Adrenal gland (tissue), 12 donors: ENCODE results near the gene ROR2. TPM values are rescaled to one million over a fixed set of nuclear protein-coding genes. Genes with fewer than 3 reads are reported as not detected.

ENCODE experiments used
- DNase-seq, 7 donors: peaks; one replicate each; pipeline ENCODE4 v3.0.0-alpha.2; 2019 to 2020
- H3K27ac ChIP-seq, 5 donors: fragments of 200-600 bp; sonication (generic) in 4 of 5; 1 replicate in 3 of 5; 2 replicates in 2 of 5; pipeline versions ENCODE4 v1.5.1 to v1.8.0; 2016 to 2020; ENCODE audit warnings: mild to moderate bottlenecking in 1 of 5
- H3K27me3 ChIP-seq: fragments of 200-600 bp; 2 replicates; pipeline ENCODE4 v1.8.0; 2021
- H3K36me3 ChIP-seq, 2 donors: fragments of 200-600 bp; replicated peaks in 1 of 2; 1 replicate in 1 of 2; 2 replicates in 1 of 2; pipeline versions ENCODE4 v1.5.1 to v1.8.0; 2018 to 2022
- H3K4me1 ChIP-seq, 2 donors: fragments of 200-600 bp; replicated peaks in 1 of 2; 1 replicate in 1 of 2; 2 replicates in 1 of 2; pipeline versions ENCODE4 v1.5.1 to v1.8.0; 2018 to 2021
- H3K4me3 ChIP-seq, 4 donors: fragments of 200-600 bp; sonication (generic) in 3 of 4; one replicate each; pipeline ENCODE4 v1.5.1; 2016 to 2018
- H3K9me3 ChIP-seq, 3 donors: fragments of 200-600 bp; sonication (generic) in 1 of 3; replicated peaks in 1 of 3; 1 replicate in 2 of 3; 2 replicates in 1 of 3; pipeline versions ENCODE4 v1.5.1 to v1.8.0; 2016 to 2021
- CTCF ChIP-seq, 6 experiments: fragments of 450-650 bp in 4 of 6; fragments of 200-600 bp in 2 of 6; sonication (generic) in 1 of 6; IDR thresholded peaks; 1 replicate in 5 of 6; 2 replicates in 1 of 6; pipeline versions ENCODE4 v1.5.1 to v1.8.0; 2016 to 2021; ENCODE audit warnings: antibody characterized with exemption in 6 of 6, mild to moderate bottlenecking in 2 of 6, moderate library complexity in 1 of 6
- POLR2A ChIP-seq, 2 donors: fragments of 450-650 bp; IDR thresholded peaks; one replicate each; pipeline ENCODE4 v1.6.1; 2017; ENCODE audit warnings: antibody characterized with exemption in 2 of 2, mild to moderate bottlenecking in 2 of 2, moderate library complexity in 1 of 2
- WGBS, 4 donors: extraction: QIAGEN DNeasy Blood & Tissue Kit in 2 of 4; methylation state at CpG; one replicate each; pipeline versions ENCODE4 v1.1.5 to v1.1.7; 2013 to 2017; 5-methylcytosine and 5-hydroxymethylcytosine counted together
- intact Hi-C, 2 donors: fragments of 100-400 bp; cut with DNase I; formaldehyde crosslinking; loops; one replicate each; pipeline versions ENCODE4 v1.14.1 to v1.15.0; 2022 to 2023
- polyA plus RNA-seq, 3 donors: library from polyadenylated mRNA; stranded (reverse); fragments of 200-250 nt in 2 of 3; fragments of 350-450 nt in 1 of 3; fragmentation: Illumina TruSeq in 1 of 3; extraction: RNeasy Lipid Tissue Mini Kit (QIAGEN cat#74804) in 1 of 3; gene quantifications; one replicate each; pipeline ENCODE4 v1.2.3, GENCODE V29; 2013 to 2014
- total RNA-seq, 9 donors: library from RNA; depleted of rRNA in 4 of 9; stranded (reverse); fragments of >200 nt in 4 of 9; fragments of 120-200 nt in 1 of 9; fragmentation: NEBNext Ultra II Directional in 1 of 9; extraction: Animal tissue kit (Norgen Biotek cat#: 25700) in 1 of 9; gene quantifications; one replicate each; pipeline versions ENCODE4 v1.1.0 to v1.2.4, GENCODE V29; 2013 to 2023
- donor health status: healthy with polysubstance abuse.
- donor health status: Bipolar disorder and iron deficiency.
- donor health status: DM: yes; HTN: yes; CAD: no.
- donor health status: DM: no; HTN: no; CAD: no.
- donor health status: DM: no; HTN: no; CAD: no.
- donor health status: DM: yes; HTN: yes; CAD: no.

ROR2 gene
- total and polyA plus RNA-seq, 12 donors = 3.9 to 23.9 (median 11.4) TPM

GRCh38 chr9:91868732-91869391 lies 81.2 kb downstream of the ROR2 start:
- no peak overlapping the region for H3K4me3 ChIP-seq
- DNase-seq = no peak
- H3K4me1 ChIP-seq = no peaks in the 10 kb centered on the region
- WGBS, 4 donors = 71 to 89% (median 84%) methylated on average over 5 of the region's 5 CpGs
- no peaks in the 10 kb centered on the region for H3K36me3 ChIP-seq
- H3K9me3 ChIP-seq = no peaks in the 10 kb centered on the region
- no peaks in the 10 kb centered on the region for H3K27me3 ChIP-seq
- TF ChIP-seq POLR2A (IDR thresholded peaks at IDR 0.05) (no peak), CTCF (IDR thresholded peaks at IDR 0.05) (no peak)
- H3K27ac ChIP-seq = no peak overlapping the region
- intact Hi-C loops = no loop called here

- intact Hi-C loops = no loop called here
- no peak overlapping the region for H3K27ac ChIP-seq
- H3K4me1 ChIP-seq = no peaks in the 10 kb centered on the region
- H3K4me3 ChIP-seq = no peak overlapping the region
- no peaks in the 10 kb centered on the region for H3K9me3 ChIP-seq
- WGBS, 4 donors = 82 to 95% (median 91%) methylated on average over 6 of the region's 6 CpGs
- TF ChIP-seq POLR2A (IDR thresholded peaks at IDR 0.05) = no peak
- no peak for TF ChIP-seq CTCF (IDR thresholded peaks at IDR 0.05)
- no peaks in the 10 kb centered on the region for H3K27me3 ChIP-seq
- no peaks in the 10 kb centered on the region for H3K36me3 ChIP-seq
- no peak for DNase-seq
These were observed 82.3 kb downstream of the ROR2 start for GRCh38 chr9:91867740-91868139.

- Histone ChIP-seq H3K27me3 (no peaks in the 10 kb centered on the region), H3K9me3 (no peaks in the 10 kb centered on the region), H3K27ac (no peak overlapping the region), H3K4me3 (no peak overlapping the region), H3K4me1 (no peaks in the 10 kb centered on the region), H3K36me3 (no peaks in the 10 kb centered on the region)
- TF ChIP-seq POLR2A (IDR thresholded peaks at IDR 0.05) (no peak), CTCF (IDR thresholded peaks at IDR 0.05) (no peak)
- intact Hi-C loops = no loop called here
- DNase-seq = peak in 1 of 7 donors; percentile 39
- 57 to 69% (median 66%) methylated on average over 5 of the region's 5 CpGs for WGBS, 4 donors
These were observed 85.0 kb downstream of the ROR2 start for GRCh38 chr9:91865041-91865440.

GRCh38 chr9:91864380-91864779 lies 85.6 kb downstream of the ROR2 start:
- no peaks in the 10 kb centered on the region for H3K27me3 ChIP-seq
- H3K4me1 ChIP-seq = no peaks in the 10 kb centered on the region
- H3K9me3 ChIP-seq = no peaks in the 10 kb centered on the region
- intact Hi-C loops = no loop called here
- peak in 1 of 7 donors; percentile 54 for DNase-seq
- 34 to 61% (median 52%) methylated on average over 3 to 4 of the region's 4 CpGs for WGBS, 4 donors
- TF ChIP-seq POLR2A (IDR thresholded peaks at IDR 0.05) = no peak
- no peak for TF ChIP-seq CTCF (IDR thresholded peaks at IDR 0.05)
- no peak overlapping the region for H3K27ac ChIP-seq
- no peak overlapping the region for H3K4me3 ChIP-seq
- H3K36me3 ChIP-seq = no peaks in the 10 kb centered on the region
